Activated CD4-positive, alpha-beta T cell treated with anti-CD3 and anti-CD28 coated beads, Interleukin-2, amount 50 U/mL, for 4 hours (primary cell): ENCODE measurements around the gene SLC24A4.
"Not testable (repeated sequence)": the region's sequence is repeated elsewhere in the genome, so short reads cannot be mapped to it uniquely, and the experiment has no call there.

Experiments
- DNase-seq, 2 experiments: peaks; one replicate each; pipeline ENCODE4 v3.0.0-alpha.2; 2020

Gene SLC24A4

GRCh38 chr14:92373336-92373735, 50.4 kb downstream of the SLC24A4 start:
- no peak for DNase-seq

- no peak for DNase-seq
Measured at GRCh38 chr14:92380131-92380530, 57.2 kb downstream of the SLC24A4 start.

- no peak for DNase-seq
Measured at GRCh38 chr14:92380582-92380981, 57.6 kb downstream of the SLC24A4 start.

GRCh38 chr14:92382677-92383076, 59.7 kb downstream of the SLC24A4 start:
- no peak for DNase-seq

GRCh38 chr14:92383805-92384204, 60.8 kb downstream of the SLC24A4 start:
- DNase-seq: no peak

- no peak for DNase-seq
Measured at GRCh38 chr14:92384461-92385133, 61.6 kb downstream of the SLC24A4 start.

GRCh38 chr14:92385561-92385960, 62.6 kb downstream of the SLC24A4 start:
- no peak for DNase-seq

- DNase-seq: no peak
Measured at GRCh38 chr14:92386165-92386564, 63.2 kb downstream of the SLC24A4 start.

- no peak for DNase-seq
Measured at GRCh38 chr14:92386637-92387036, 63.7 kb downstream of the SLC24A4 start.

GRCh38 chr14:92387578-92387977, 64.6 kb downstream of the SLC24A4 start:
- no peak for DNase-seq

GRCh38 chr14:92389598-92390158, 66.7 kb downstream of the SLC24A4 start:
- DNase-seq: no peak

- no peak for DNase-seq
Measured at GRCh38 chr14:92391726-92392125, 68.8 kb downstream of the SLC24A4 start.

- DNase-seq: no peak
Measured at GRCh38 chr14:92392711-92393110, 69.7 kb downstream of the SLC24A4 start.

GRCh38 chr14:92397150-92397952, 74.4 kb downstream of the SLC24A4 start:
- no peak for DNase-seq

GRCh38 chr14:92397953-92398564, 75.1 kb downstream of the SLC24A4 start:
- no peak for DNase-seq

GRCh38 chr14:92398888-92399636, 76.1 kb downstream of the SLC24A4 start:
- DNase-seq: no peak

GRCh38 chr14:92400579-92401444, 77.8 kb downstream of the SLC24A4 start:
- DNase-seq: no peak

- no peak for DNase-seq
Measured at GRCh38 chr14:92401561-92401960, 78.6 kb downstream of the SLC24A4 start.

- DNase-seq: not testable (repeated sequence)
Measured at GRCh38 chr14:92402500-92402899, 79.5 kb downstream of the SLC24A4 start.

GRCh38 chr14:92404018-92404417, 81.1 kb downstream of the SLC24A4 start:
- DNase-seq: no peak

- DNase-seq: no peak
Measured at GRCh38 chr14:92404421-92404820, 81.5 kb downstream of the SLC24A4 start.

- no peak for DNase-seq
Measured at GRCh38 chr14:92404938-92405337, 82.0 kb downstream of the SLC24A4 start.
